Endothelial cell of umbilical vein (primary cell): ENCODE results near the gene SELENOF. TPM values are rescaled to one million over a fixed set of nuclear protein-coding genes. Genes with fewer than 3 reads are reported as not detected.

Experiments used
- BruUV-seq: library from RNA; stranded (reverse); fragments of 400-500 nt; replicated peaks from 2 replicates; lab custom pipeline; 2021; lab: Mats Ljungman, UMichigan
- CTCF ChIA-PET: fragments of 300-600, 350-600 bp; sonication (Branson Sonifier 250); formaldehyde crosslinking; loops from one replicate; lab custom pipeline; 2021; ENCODE audit warnings: antibody characterized with exemption, inconsistent platforms; lab: Charles Lee
- POLR2A ChIA-PET: fragments of 300-600, 350-600 bp; sonication (Branson Sonifier 250); formaldehyde crosslinking; loops from one replicate; lab custom pipeline; 2021; ENCODE audit warnings: antibody characterized with exemption, inconsistent platforms; lab: Charles Lee
- DNase-seq: peaks from one replicate; pipeline ENCODE4 v3.0.0-alpha.2; 2011; ENCODE audit warnings: low read depth, low spot score
- FAIRE-seq: peaks from 2 replicates; lab custom pipeline; 2011; peaks lifted over from hg19 to GRCh38; lab: Jason Lieb, UNC
- H2AFZ ChIP-seq: 2 replicates; pipeline ENCODE4 v1.6.0; 2012; ENCODE audit warnings: low read depth, low read length, control low read depth, inconsistent platforms
- H3K27ac ChIP-seq: 2 replicates; pipeline ENCODE4 v1.5.1; 2011; ENCODE audit warnings: low read depth, mild to moderate bottlenecking, control low read depth, low read length, moderate library complexity; ENCODE audit not compliant: insufficient read depth
- H3K27me3 ChIP-seq, 2 experiments: 2 replicates each; pipeline versions ENCODE4 v1.6.0 to v1.6.1; 2011; ENCODE audit warnings: low read length in 2 of 2, mixed read lengths in 1 of 2; ENCODE audit not compliant: control insufficient read depth in 2 of 2, insufficient read depth in 2 of 2
- H3K36me3 ChIP-seq, 2 experiments: 2 replicates in 1 of 2; 3 replicates in 1 of 2; pipeline ENCODE4 v1.5.1; 2011; ENCODE audit warnings: low read length in 2 of 2, mild to moderate bottlenecking in 1 of 2, moderate library complexity in 1 of 2; ENCODE audit not compliant: control insufficient read depth in 2 of 2, insufficient read depth in 2 of 2; ENCODE audit errors: extremely low read depth in 1 of 2
- H3K4me1 ChIP-seq: 3 replicates; pipeline ENCODE4 v1.5.1; 2011; ENCODE audit warnings: mild to moderate bottlenecking, low read length; ENCODE audit not compliant: control insufficient read depth, insufficient read depth; ENCODE audit errors: extremely low read depth
- H3K4me2 ChIP-seq: 2 replicates; pipeline ENCODE4 v1.6.1; 2011; ENCODE audit warnings: low read length, control low read depth, mixed read lengths; ENCODE audit not compliant: insufficient read depth
- H3K4me3 ChIP-seq, 3 experiments: fragments of 200-600 bp in 1 of 3; sonication (generic), shearing (Covaris generic) in 1 of 3; replicated peaks in 1 of 3; 2 replicates each; pipeline ENCODE4 v1.5.1; 2011 to 2016; ENCODE audit warnings: control low read depth in 3 of 3, low read length in 3 of 3, mild to moderate bottlenecking in 2 of 3, inconsistent platforms in 1 of 3, low read depth in 1 of 3, moderate library complexity in 1 of 3; ENCODE audit not compliant: insufficient read depth in 1 of 3
- H3K79me2 ChIP-seq: 2 replicates; pipeline ENCODE4 v1.6.0; 2012; ENCODE audit warnings: low read length, inconsistent platforms; ENCODE audit not compliant: control insufficient read depth, insufficient read depth
- H3K9ac ChIP-seq: replicated peaks from 2 replicates; pipeline ENCODE3; 2011; ENCODE audit warnings: low read length, control low read depth; ENCODE audit not compliant: insufficient read depth; ENCODE audit errors: extremely low read depth
- H3K9me1 ChIP-seq: replicated peaks from 3 replicates; pipeline ENCODE4 v1.6.0; 2011; ENCODE audit warnings: mild to moderate bottlenecking, low read length; ENCODE audit not compliant: control insufficient read depth, insufficient read depth; ENCODE audit errors: extremely low read depth
- H3K9me3 ChIP-seq: replicated peaks from 2 replicates; pipeline ENCODE4 v1.5.1; 2012; ENCODE audit warnings: low read length, inconsistent platforms; ENCODE audit not compliant: control insufficient read depth, insufficient read depth
- H4K20me1 ChIP-seq: replicated peaks from 2 replicates; pipeline ENCODE3; 2011; ENCODE audit warnings: mild to moderate bottlenecking, low read length; ENCODE audit not compliant: control insufficient read depth, insufficient read depth; ENCODE audit errors: extremely low read depth
- CTCF ChIP-seq, 2 donors: IDR thresholded peaks; 1 replicate in 1 of 2; 2 replicates in 1 of 2; pipeline ENCODE4 v1.5.1; 2011; ENCODE audit warnings: low read length in 2 of 2, mild to moderate bottlenecking in 2 of 2, moderate library complexity in 2 of 2, control low read depth in 1 of 2, inconsistent platforms in 1 of 2, low read depth in 1 of 2; ENCODE audit not compliant: insufficient read depth in 1 of 2; ENCODE audit errors: extremely low read depth in 1 of 2
- EZH2 ChIP-seq: IDR thresholded peaks from 2 replicates; pipeline ENCODE4 v1.6.1; 2012; ENCODE audit warnings: borderline replicate concordance, low read depth, mild to moderate bottlenecking, moderate library complexity, low read length, inconsistent platforms; ENCODE audit not compliant: severe bottlenecking
- FOS ChIP-seq: IDR thresholded peaks from 2 replicates; pipeline ENCODE4 v1.6.1; 2011; ENCODE audit warnings: mild to moderate bottlenecking, low read length, moderate library complexity, borderline replicate concordance; ENCODE audit not compliant: insufficient read depth
- GATA2 ChIP-seq: IDR thresholded peaks from 2 replicates; pipeline ENCODE4 v1.7.0; 2011; ENCODE audit warnings: low read depth, mild to moderate bottlenecking, moderate library complexity, mixed read lengths, low read length; ENCODE audit not compliant: insufficient read length, insufficient read depth
- JUN ChIP-seq: IDR thresholded peaks from 2 replicates; pipeline ENCODE4 v1.6.1; 2011; ENCODE audit warnings: borderline replicate concordance, low read depth; ENCODE audit not compliant: insufficient read length, insufficient read depth
- MAX ChIP-seq: IDR thresholded peaks from 2 replicates; pipeline ENCODE4 v1.6.1; 2011; ENCODE audit not compliant: insufficient read depth, insufficient read length
- MYC ChIP-seq: IDR thresholded peaks from one replicate; pipeline ENCODE4 v1.6.1; 2011; ENCODE audit warnings: mild to moderate bottlenecking, low read depth, low read length
- POLR2A ChIP-seq: IDR thresholded peaks from 2 replicates; pipeline ENCODE4 v1.6.1; 2012; ENCODE audit warnings: low read depth, mild to moderate bottlenecking, control low read depth, low read length
- POLR2AphosphoS5 ChIP-seq: IDR thresholded peaks from 2 replicates; pipeline ENCODE4 v1.6.1; 2012; ENCODE audit warnings: low read depth, mild to moderate bottlenecking, control low read depth, low read length, moderate library complexity; ENCODE audit not compliant: insufficient read depth
- dilution Hi-C: fragments of 300-500 bp; cut with MboI; formaldehyde crosslinking; loops from one replicate; pipeline ENCODE4 v1.15.0; 2019; ENCODE audit warnings: low sequenced_read_pairs; ENCODE audit not compliant: extremely low pct_ligation_motif_present
- intact Hi-C: fragments of 100-400 bp; cut with micrococcal nuclease; formaldehyde crosslinking; loops from one replicate; pipeline ENCODE4 v1.10.0; 2022
- polyA plus RNA-seq, 4 experiments: library from polyadenylated mRNA; depleted of rRNA in 3 of 4; stranded (reverse) in 3 of 4; unstranded in 1 of 4; fragments of >200 nt; gene quantifications; 2 replicates each; pipeline versions ENCODE4 v1.2.1 to v1.2.3, GENCODE V29; 2011 to 2012; ENCODE audit warnings: missing spikeins in 1 of 4
- total RNA-seq: library from RNA; stranded (reverse); gene quantifications from 2 replicates; pipeline ENCODE4 v1.2.3, GENCODE V29; 2021

Gene SELENOF
- total and polyA plus RNA-seq, 2 donors (not counting 3 experiments of a cell fraction or from before 2014, with no cell fraction given) = 102 to 202 TPM

- Histone ChIP-seq H3K4me2 (peak within 1 kb of the TSS; percentile 97), H3K9me1 (no peaks in the 10 kb centered on the region), H4K20me1 (no peaks in the 10 kb centered on the region), H3K79me2 (peaks cover 69% of the 10 kb centered on the region), H2AFZ (peak within 1 kb of the TSS; percentile 98), H3K9me3 (no peaks in the 10 kb centered on the region), H3K9ac (peak within 1 kb of the TSS; percentile 100), H3K4me1 (peaks cover 16% of the 10 kb centered on the region), H3K36me3 (peaks cover 0 to 4% of the 10 kb centered on the region in 2 experiments), H3K4me3 (peak within 1 kb of the TSS; percentile 84 to 100 (median 99)), H3K27ac (peak within 1 kb of the TSS; percentile 100), H3K27me3 (no peaks in the 10 kb centered on the region)
- TF ChIP-seq POLR2AphosphoS5 (peak; percentile 65), POLR2A (peak; percentile 68), MAX (no peak)
- BruUV-seq = no TSS peak
- intact Hi-C loops (loop anchor here (1.0 to 10.0 kb wide), 7 partner anchors 81 to 1770 kb away; partner anchors contain the start of genes ODF2L, PKN2 and SH3GLB1), dilution Hi-C loops (no loop called here)
- FAIRE-seq (no peak), DNase-seq (no peak)
- ChIA-PET POLR2A (interaction anchor here (0.6 to 1.3 kb wide), 9 partner anchors 10 to 521 kb away, joined by 3 to 13 read pairs (median 3); no protein-coding TSS in a partner anchor), CTCF (interaction anchor here (0.7 to 3.7 kb wide), 16 partner anchors 10 to 169 kb away, joined by 3 to 34 read pairs (median 4); no protein-coding TSS in a partner anchor)
These were observed 673 bp upstream of the SELENOF start, which contains the start of gene HS2ST1 for GRCh38 chr1:86914601-86914997. Gene HS2ST1 (plus strand): TSS chr1:86914635.

GRCh38 chr1:86913399-86913895 is 479 bp downstream of the SELENOF start:
- intact Hi-C loops = loop anchor here (5.0 to 10.0 kb wide), 4 partner anchors 169 to 1771 kb away; partner anchors contain the start of genes ODF2L, PKN2 and SH3GLB1
- DNase-seq (no peak), FAIRE-seq (peak; percentile 78)
- Histone ChIP-seq H3K9ac (peak overlapping the region; percentile 100), H2AFZ (peak overlapping the region; percentile 98), H3K36me3 (peaks cover 0 to 4% of the 10 kb centered on the region in 2 experiments), H3K4me1 (peaks cover 16% of the 10 kb centered on the region), H3K4me2 (peak overlapping the region; percentile 97), H3K27me3 (no peaks in the 10 kb centered on the region), H3K9me3 (no peaks in the 10 kb centered on the region), H3K4me3 (peak overlapping the region; percentile 84 to 100 (median 99)), H3K9me1 (no peaks in the 10 kb centered on the region), H3K27ac (peak overlapping the region; percentile 100), H4K20me1 (no peaks in the 10 kb centered on the region), H3K79me2 (peaks cover 80% of the 10 kb centered on the region)
- BruUV-seq = TSS peak; percentile 51
- TF ChIP-seq MAX = no peak
- TF ChIP-seq JUN = no peak
- no peak for TF ChIP-seq CTCF (IDR thresholded peaks at IDR 0.05; ENCODE audit: extremely low read depth in 1 of 2, insufficient read depth in 1 of 2, low read depth in 1 of 2, low read length in 2 of 2)
- no peak for TF ChIP-seq POLR2A
- TF ChIP-seq EZH2 = no peak
- TF ChIP-seq POLR2AphosphoS5 = no peak
- no peak for TF ChIP-seq GATA2
- TF ChIP-seq MYC = no peak
- TF ChIP-seq FOS = no peak
- CTCF ChIA-PET = interaction anchor here (1.1 to 3.7 kb wide), 7 partner anchors 14 to 140 kb away, joined by 3 to 34 read pairs (median 5); no protein-coding TSS in a partner anchor
- POLR2A ChIA-PET = interaction anchor here (0.8 to 1.3 kb wide), 3 partner anchors 9 to 51 kb away, joined by 3 to 6 read pairs (median 3); no protein-coding TSS in a partner anchor
- dilution Hi-C loops = no loop called here
